CD14-positive monocyte (primary cell): ENCODE measurements around the gene PLEKHA3. TPM values are rescaled to one million over a fixed set of nuclear protein-coding genes. Genes with fewer than 3 reads are reported as not detected.

ENCODE experiments used
- DNase-seq, 3 donors: peaks; one replicate each; pipeline ENCODE4 v3.0.0-alpha.2; 2011 to 2022
- H2AFZ ChIP-seq: 2 replicates; pipeline ENCODE4 v1.6.0; 2012; ENCODE audit warnings: mild to moderate bottlenecking, low read depth, low read length, inconsistent platforms; ENCODE audit not compliant: insufficient read depth, poor library complexity, severe bottlenecking
- H3K27ac ChIP-seq, 2 donors: 1 replicate in 1 of 2; 2 replicates in 1 of 2; pipeline ENCODE4 v1.5.1; 2012 to 2013; ENCODE audit warnings: low read length in 2 of 2, control low read depth in 1 of 2, inconsistent platforms in 1 of 2, low read depth in 1 of 2, mild to moderate bottlenecking in 1 of 2
- H3K27me3 ChIP-seq, 2 donors: one replicate each; pipeline versions ENCODE4 v1.6.0 to v1.6.1; 2011 to 2013; ENCODE audit warnings: low read length in 2 of 2; ENCODE audit not compliant: control insufficient read depth in 2 of 2, insufficient read depth in 2 of 2
- H3K36me3 ChIP-seq, 2 donors: replicated peaks in 1 of 2; 1 replicate in 1 of 2; 2 replicates in 1 of 2; pipeline versions ENCODE4 v1.5.1 to v1.6.1; 2012 to 2013; ENCODE audit warnings: low read length in 2 of 2, control low read depth in 1 of 2, inconsistent platforms in 1 of 2, mild to moderate bottlenecking in 1 of 2; ENCODE audit not compliant: insufficient read depth in 2 of 2, control insufficient read depth in 1 of 2
- H3K4me1 ChIP-seq, 2 donors: 1 replicate in 1 of 2; 2 replicates in 1 of 2; pipeline versions ENCODE4 v1.5.1 to v1.6.1; 2012 to 2013; ENCODE audit warnings: low read length in 2 of 2, control low read depth in 1 of 2, inconsistent platforms in 1 of 2, mild to moderate bottlenecking in 1 of 2, moderate library complexity in 1 of 2; ENCODE audit not compliant: insufficient read depth in 2 of 2, control insufficient read depth in 1 of 2
- H3K4me2 ChIP-seq: replicated peaks from 2 replicates; pipeline ENCODE3; 2012; ENCODE audit warnings: low read length, moderate library complexity, mild to moderate bottlenecking; ENCODE audit not compliant: poor library complexity, severe bottlenecking; ENCODE audit errors: extremely low read depth
- H3K4me3 ChIP-seq, 3 experiments: fragments of 200-600 bp in 1 of 3; sonication (generic) in 1 of 3; replicated peaks in 1 of 3; 1 replicate in 2 of 3; 2 replicates in 1 of 3; pipeline ENCODE4 v1.5.1; 2011 to 2013; ENCODE audit warnings: low read length in 3 of 3, mild to moderate bottlenecking in 3 of 3, control low read depth in 2 of 3, low read depth in 2 of 3, inconsistent platforms in 1 of 3, moderate library complexity in 1 of 3
- H3K79me2 ChIP-seq: 2 replicates; pipeline ENCODE4 v1.6.0; 2012; ENCODE audit warnings: mild to moderate bottlenecking, control low read depth, inconsistent platforms, low read length, moderate library complexity; ENCODE audit not compliant: insufficient read depth
- H3K9ac ChIP-seq: 2 replicates; pipeline ENCODE4 v1.6.0; 2017; ENCODE audit warnings: low read length, mild to moderate bottlenecking; ENCODE audit not compliant: insufficient read depth, poor library complexity, severe bottlenecking
- H3K9me3 ChIP-seq, 2 donors: replicated peaks in 1 of 2; 1 replicate in 1 of 2; 2 replicates in 1 of 2; pipeline versions ENCODE4 v1.5.1 to v1.6.1; 2012 to 2013; ENCODE audit warnings: low read length in 2 of 2, control low read depth in 1 of 2; ENCODE audit not compliant: control insufficient read depth in 1 of 2, insufficient read depth in 1 of 2
- H4K20me1 ChIP-seq: 2 replicates; pipeline ENCODE4 v1.6.0; 2012; ENCODE audit warnings: mild to moderate bottlenecking, low read length, control low read depth, moderate library complexity; ENCODE audit not compliant: insufficient read depth
- H3K27ac Mint-ChIP-seq, 7 donors: one replicate each; pipeline ENCODE4 v1.8.0; 2020; ENCODE audit warnings: mild to moderate bottlenecking in 7 of 7, mixed read lengths in 7 of 7, moderate library complexity in 6 of 7, inconsistent platforms in 2 of 7
- H3K27me3 Mint-ChIP-seq, 3 donors: one replicate each; pipeline ENCODE4 v1.8.0; 2021 to 2022; ENCODE audit warnings: low read depth in 3 of 3, mild to moderate bottlenecking in 3 of 3, mixed read lengths in 3 of 3, moderate library complexity in 3 of 3, inconsistent platforms in 1 of 3
- H3K36me3 Mint-ChIP-seq, 2 donors: one replicate each; pipeline ENCODE4 v1.8.0; 2020; ENCODE audit warnings: mixed read lengths in 2 of 2, inconsistent platforms in 1 of 2, mild to moderate bottlenecking in 1 of 2
- H3K4me1 Mint-ChIP-seq: one replicate; pipeline ENCODE4 v1.8.0; 2020; ENCODE audit warnings: mild to moderate bottlenecking, mixed read lengths
- H3K4me3 Mint-ChIP-seq, 2 donors: one replicate each; pipeline ENCODE4 v1.8.0; 2020; ENCODE audit warnings: mild to moderate bottlenecking in 2 of 2, mixed read lengths in 2 of 2, moderate library complexity in 1 of 2
- H3K9me3 Mint-ChIP-seq, 7 donors: one replicate each; pipeline ENCODE4 v1.8.0; 2020 to 2022; ENCODE audit warnings: mixed read lengths in 7 of 7, mild to moderate bottlenecking in 6 of 7, moderate library complexity in 6 of 7, inconsistent platforms in 2 of 7
- CTCF ChIP-seq: fragments of 200-600 bp; IDR thresholded peaks from one replicate; pipeline ENCODE4 v1.8.0; 2022; ENCODE audit warnings: antibody characterized with exemption, mild to moderate bottlenecking
- WGBS: methylation state at CpG from one replicate; pipeline ENCODE4 v1.1.5; 2013; ENCODE audit warnings: missing lambda C conversion rate; ENCODE audit not compliant: insufficient coverage; 5-methylcytosine and 5-hydroxymethylcytosine counted together
- intact Hi-C, 2 donors: fragments of 100-400 bp; cut with micrococcal nuclease; formaldehyde crosslinking; loops; one replicate each; pipeline versions ENCODE4 v1.15.0 to v1.15.1; 2023
- polyA plus RNA-seq, 3 donors: library from polyadenylated mRNA; depleted of rRNA in 1 of 3; unstranded in 2 of 3; stranded (reverse) in 1 of 3; fragments of 300-500 nt in 2 of 3; fragments of >200 nt in 1 of 3; fragmentation: Illumina TruSeq in 2 of 3; gene quantifications; 1 replicate in 2 of 3; 2 replicates in 1 of 3; pipeline ENCODE4 v1.2.3, GENCODE V29; 2012 to 2021

The PLEKHA3 gene
- polyA plus RNA-seq, 3 donors: 5.3 to 14.1 (median 13.4) TPM

GRCh38 chr2:178542569-178542968 lies 62.3 kb downstream of the PLEKHA3 start:
- Mint-ChIP-seq H3K27me3 (peaks cover 0 to 2% (median 0%) of the 10 kb centered on the region in 3 donors), H3K4me1 (peaks cover 2% of the 10 kb centered on the region), H3K27ac (peak overlapping the region in 2 of 7 donors; percentile 54 to 70), H3K4me3 (no peak overlapping the region), H3K36me3 (peaks cover 71 to 77% of the 10 kb centered on the region in 2 donors), H3K9me3 (peaks cover 0 to 15% (median 3%) of the 10 kb centered on the region in 7 donors)
- Histone ChIP-seq H3K79me2 (no peaks in the 10 kb centered on the region), H3K9me3 (peaks cover 0 to 8% of the 10 kb centered on the region in 2 donors), H3K4me1 (no peaks in the 10 kb centered on the region), H3K4me2 (no peak overlapping the region), H3K36me3 (peaks cover 53 to 81% of the 10 kb centered on the region in 2 donors), H4K20me1 (no peaks in the 10 kb centered on the region), H3K27me3 (no peaks in the 10 kb centered on the region), H3K9ac (no peak overlapping the region), H3K4me3 (no peak overlapping the region), H2AFZ (no peak overlapping the region), H3K27ac (no peak overlapping the region)
- intact Hi-C loops: no loop called here
- no peak for DNase-seq
- 93% methylated on average over 4 of the region's 5 CpGs for WGBS
- TF ChIP-seq CTCF: no peak

- peaks cover 0 to 2% (median 0%) of the 10 kb centered on the region in 3 donors for H3K27me3 Mint-ChIP-seq
- peaks cover 0 to 23% (median 4%) of the 10 kb centered on the region in 7 donors for H3K9me3 Mint-ChIP-seq
- no peak for DNase-seq
- Histone ChIP-seq H3K27me3 (no peaks in the 10 kb centered on the region), H3K36me3 (peaks cover 13 to 23% of the 10 kb centered on the region in 2 donors), H3K27ac (no peak overlapping the region), H4K20me1 (no peaks in the 10 kb centered on the region), H3K4me3 (no peak overlapping the region), H3K9ac (no peak overlapping the region), H3K4me1 (no peaks in the 10 kb centered on the region), H2AFZ (no peak overlapping the region), H3K4me2 (no peak overlapping the region), H3K9me3 (peaks cover 5 to 18% of the 10 kb centered on the region in 2 donors), H3K79me2 (no peaks in the 10 kb centered on the region)
- H3K27ac Mint-ChIP-seq: peak overlapping the region in 1 of 7 donors; percentile 37
- intact Hi-C loops: no loop called here
- no CpG with 5 or more reads among the region's 2 CpGs for WGBS
- no peak for TF ChIP-seq CTCF
- peaks cover 8% of the 10 kb centered on the region for H3K4me1 Mint-ChIP-seq
- H3K36me3 Mint-ChIP-seq: peaks cover 27 to 34% of the 10 kb centered on the region in 2 donors
- no peak overlapping the region for H3K4me3 Mint-ChIP-seq
Measured at GRCh38 chr2:178550352-178550751, 70.1 kb downstream of the PLEKHA3 start.
